GM12875 (cell line): Measurements from ENCODE around the gene ZNF391.

Experiments used
- H3K4me3 ChIP-seq: one replicate; pipeline ENCODE4 v1.5.1; 2011; ENCODE audit warnings: low read depth, low read length, control low read depth
- CTCF ChIP-seq: IDR thresholded peaks from 2 replicates; pipeline ENCODE4 v1.5.1; 2011; ENCODE audit warnings: low read depth, mild to moderate bottlenecking, control low read depth, inconsistent platforms, low read length, moderate library complexity, borderline replicate concordance; ENCODE audit not compliant: insufficient read depth

The ZNF391 gene

GRCh38 chr6:27400877-27401642, 12.5 kb downstream of the ZNF391 start:
- TF ChIP-seq CTCF = no peak
- no peak overlapping the region for H3K4me3 ChIP-seq

DNA sequence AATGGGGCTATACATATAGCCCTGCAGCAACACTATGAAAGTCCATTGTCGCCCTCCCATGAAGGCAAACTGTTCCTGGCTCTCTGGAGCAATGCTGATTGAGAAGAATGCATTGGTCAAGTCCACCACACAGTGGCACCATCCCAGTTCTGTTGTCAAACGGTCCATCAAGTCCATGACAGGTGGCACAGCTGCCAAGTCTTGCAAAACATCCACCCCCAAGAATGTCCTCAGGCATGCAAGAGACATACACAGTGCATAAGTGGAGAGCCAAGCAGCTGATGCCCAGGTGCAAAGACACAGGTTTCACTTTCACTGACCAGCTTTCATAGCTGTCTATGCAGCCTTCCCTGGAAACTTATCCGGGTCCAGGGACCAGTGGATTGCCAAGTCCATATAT, 17.5 kb downstream of the ZNF391 start:
- TF ChIP-seq CTCF = no peak
- no peak overlapping the region for H3K4me3 ChIP-seq

DNA sequence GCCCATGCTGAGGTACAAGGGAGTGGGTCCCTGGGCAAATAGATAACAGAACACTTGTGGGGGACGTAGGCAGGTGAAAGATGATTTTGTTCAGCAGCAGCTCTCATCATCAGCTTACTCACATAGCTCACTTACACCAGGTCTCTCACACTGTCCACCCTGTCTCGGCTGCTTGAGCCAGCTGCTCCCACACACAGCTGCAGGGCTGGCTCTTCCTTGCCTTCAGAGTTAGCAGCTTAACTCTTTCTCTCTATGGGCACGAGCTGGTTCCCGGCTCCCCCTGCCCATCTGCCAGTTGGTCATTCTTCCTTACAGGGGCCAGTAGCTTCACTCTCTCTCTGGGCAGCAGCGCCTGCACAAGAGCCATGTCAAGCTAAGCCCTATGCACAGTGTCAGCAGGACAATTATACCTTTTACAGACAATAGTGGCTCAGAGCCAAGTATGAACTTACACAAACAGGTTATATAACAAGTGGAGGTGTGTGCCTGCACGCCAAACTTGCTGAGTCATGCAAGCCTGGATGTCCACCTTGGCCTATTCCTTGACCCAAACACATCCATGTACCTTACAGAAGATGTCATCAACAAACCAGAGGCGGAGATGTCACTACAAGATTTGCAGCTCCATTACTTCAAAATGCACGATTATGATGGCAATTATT, 18.7 kb downstream of the ZNF391 start:
- H3K4me3 ChIP-seq = no peak overlapping the region
- no peak for TF ChIP-seq CTCF

DNA sequence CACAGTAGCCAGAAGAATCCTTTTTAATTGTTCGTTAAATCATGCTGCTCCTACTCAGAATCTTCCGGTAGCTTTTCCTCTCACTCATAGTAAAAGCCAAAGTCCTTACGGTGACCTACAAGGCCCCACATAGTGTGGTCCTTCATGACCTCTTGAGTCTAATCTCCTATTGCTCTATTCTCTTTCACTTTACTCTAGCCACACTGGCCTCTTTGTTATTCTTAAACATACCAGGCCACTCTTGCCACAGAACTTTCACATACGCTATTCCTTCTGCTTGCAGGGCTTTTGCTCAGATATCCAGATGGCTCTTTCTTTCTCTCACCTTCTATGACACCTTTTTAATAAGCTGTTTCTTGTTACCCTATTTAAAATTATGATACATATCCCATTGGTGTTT, 25.7 kb downstream of the ZNF391 start:
- H3K4me3 ChIP-seq = no peak overlapping the region
- no peak for TF ChIP-seq CTCF

- no peak overlapping the region for H3K4me3 ChIP-seq
- TF ChIP-seq CTCF = no peak
Measured at GRCh38 chr6:27414996-27415395, 26.4 kb downstream of the ZNF391 start.

DNA sequence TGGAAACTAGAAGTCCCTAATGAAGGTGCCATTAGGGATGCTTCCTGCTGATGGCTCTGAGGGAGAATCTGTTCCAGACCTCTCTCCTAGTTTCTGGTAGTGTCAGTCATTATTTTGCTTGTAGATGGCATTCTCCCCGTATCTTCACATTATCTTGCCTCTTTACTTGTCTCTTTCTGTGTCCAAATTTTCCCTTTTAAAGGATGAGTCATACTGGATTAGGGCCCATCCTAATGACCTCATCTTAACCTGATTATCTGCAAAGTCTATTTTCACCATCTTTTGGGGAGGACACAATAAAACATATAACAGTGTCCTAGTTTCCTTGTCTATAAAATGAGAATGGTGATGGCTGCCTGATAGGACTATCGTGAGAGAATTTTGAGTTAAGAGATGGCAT, 27.3 kb downstream of the ZNF391 start:
- TF ChIP-seq CTCF = no peak

GRCh38 chr6:27419363-27419762, 30.8 kb downstream of the ZNF391 start:
- TF ChIP-seq CTCF = no peak
- no peak overlapping the region for H3K4me3 ChIP-seq

More for the DNA sequence above, 27.3 kb downstream of the ZNF391 start:
- no peak overlapping the region for H3K4me3 ChIP-seq
